ENCODE results near the gene SOX18. TPM values are rescaled to one million over a fixed set of nuclear protein-coding genes. Genes with fewer than 3 reads are reported as not detected.

Gene SOX18
- total RNA-seq, 2 experiments from 2014 or later = not detected

- no peaks in the 10 kb centered on the region for H3K9me3 Mint-ChIP-seq
- CTCF ChIA-PET = interaction anchor here (1.1 kb wide), 1 partner anchor 37 kb away, joined by 4 read pairs; no protein-coding TSS in a partner anchor
- no peak overlapping the region for H3K4me3 Mint-ChIP-seq
- DNase-seq = no peak
- peaks cover 37% of the 10 kb centered on the region for H3K36me3 Mint-ChIP-seq
- POLR2A ChIA-PET = no interaction called here
- no peaks in the 10 kb centered on the region for H3K27me3 Mint-ChIP-seq
- H3K27ac Mint-ChIP-seq = no peak overlapping the region
- intact Hi-C loops (cut with micrococcal nuclease) = no loop called here
- H3K4me1 Mint-ChIP-seq (ENCODE audit: low read depth) = no peaks in the 10 kb centered on the region
These were observed 48.5 kb downstream of the SOX18 start for GRCh38 chr20:64000906-64001305.

Small RNAs within 50 kb of the gene (microRNA-seq; reads per million reads assigned to microRNA genes)
- 2.8 reads per million for gene MIR6813 (ENCODE audit: borderline microRNAs expressed, borderline number of aligned reads, borderline replicate concordance)

Other genes with a start within 250 kb of the SOX18 start
- gene ZBTB46, start 218.4 kb downstream of the SOX18 start, total RNA-seq = 1 to 10 TPM; 4.6 to 5.5 TPM
- gene ABHD16B, start 188.1 kb downstream of the SOX18 start, total RNA-seq = not detected
- gene TPD52L2, start 184.4 kb downstream of the SOX18 start, total RNA-seq = 10 to 100 TPM; 67.8 to 70.8 TPM
- 10 to 100 TPM; 33.7 to 33.8 TPM for gene DNAJC5, start 154.5 kb downstream of the SOX18 start, total RNA-seq
- 10 to 100 TPM; 26.6 to 29.6 TPM for gene UCKL1, start 93.2 kb downstream of the SOX18 start, total RNA-seq
- gene ZNF512B, start 79.7 kb downstream of the SOX18 start, total RNA-seq = 10 to 100 TPM; 12.5 to 13.5 TPM
- gene SAMD10, start 70.0 kb downstream of the SOX18 start, total RNA-seq = 10 to 100 TPM; 23.7 to 24.5 TPM
- 10 to 100 TPM; 62.3 to 63.1 TPM for gene PRPF6, start 68.5 kb downstream of the SOX18 start, total RNA-seq
- gene C20orf204, start 13.5 kb downstream of the SOX18 start, total RNA-seq = 1 to 10 TPM; 3.1 TPM
- gene TCEA2, start 13.6 kb upstream of the SOX18 start, total RNA-seq = 10 to 100 TPM; 27.3 to 29.9 TPM
- 10 to 100 TPM; 43.2 to 44.4 TPM for gene RGS19, start 29.9 kb upstream of the SOX18 start, total RNA-seq
- under 1 TPM; 0.63 to 0.71 TPM for gene OPRL1, start 30.4 kb upstream of the SOX18 start, total RNA-seq
- gene LKAAEAR1, start 34.8 kb upstream of the SOX18 start, total RNA-seq = not detected
- not detected for gene NPBWR2, start 57.9 kb upstream of the SOX18 start, total RNA-seq
- not detected for gene MYT1, start 114.8 kb upstream of the SOX18 start, total RNA-seq
- 10 to 100 TPM; 32.8 to 33.7 TPM for gene PCMTD2, start 206.1 kb upstream of the SOX18 start, total RNA-seq

Data from activated CD4-positive, alpha-beta memory T cell treated with anti-CD3 and anti-CD28 coated beads for 36 hours (primary cell).